Fibroblast of mammary gland (primary cell): ENCODE data around the gene STAC.

Source experiments
- DNase-seq: peaks from one replicate; pipeline ENCODE4 v3.0.0-alpha.2; 2010; ENCODE audit warnings: low read depth
- H3K4me3 ChIP-seq: 2 replicates; pipeline ENCODE4 v1.5.1; 2011; ENCODE audit warnings: low read depth, mild to moderate bottlenecking, low read length, moderate library complexity; ENCODE audit not compliant: control insufficient read depth
- TF ChIP-seq, protein P1 (sequence below): conservative IDR thresholded peaks from 2 replicates; pipeline ENCODE4 v1.5.1; 2011; ENCODE audit warnings: low read depth, low read length, inconsistent platforms; ENCODE audit not compliant: control insufficient read depth, insufficient read depth

Gene STAC, protein sequence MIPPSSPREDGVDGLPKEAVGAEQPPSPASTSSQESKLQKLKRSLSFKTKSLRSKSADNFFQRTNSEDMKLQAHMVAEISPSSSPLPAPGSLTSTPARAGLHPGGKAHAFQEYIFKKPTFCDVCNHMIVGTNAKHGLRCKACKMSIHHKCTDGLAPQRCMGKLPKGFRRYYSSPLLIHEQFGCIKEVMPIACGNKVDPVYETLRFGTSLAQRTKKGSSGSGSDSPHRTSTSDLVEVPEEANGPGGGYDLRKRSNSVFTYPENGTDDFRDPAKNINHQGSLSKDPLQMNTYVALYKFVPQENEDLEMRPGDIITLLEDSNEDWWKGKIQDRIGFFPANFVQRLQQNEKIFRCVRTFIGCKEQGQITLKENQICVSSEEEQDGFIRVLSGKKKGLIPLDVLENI

DNA sequence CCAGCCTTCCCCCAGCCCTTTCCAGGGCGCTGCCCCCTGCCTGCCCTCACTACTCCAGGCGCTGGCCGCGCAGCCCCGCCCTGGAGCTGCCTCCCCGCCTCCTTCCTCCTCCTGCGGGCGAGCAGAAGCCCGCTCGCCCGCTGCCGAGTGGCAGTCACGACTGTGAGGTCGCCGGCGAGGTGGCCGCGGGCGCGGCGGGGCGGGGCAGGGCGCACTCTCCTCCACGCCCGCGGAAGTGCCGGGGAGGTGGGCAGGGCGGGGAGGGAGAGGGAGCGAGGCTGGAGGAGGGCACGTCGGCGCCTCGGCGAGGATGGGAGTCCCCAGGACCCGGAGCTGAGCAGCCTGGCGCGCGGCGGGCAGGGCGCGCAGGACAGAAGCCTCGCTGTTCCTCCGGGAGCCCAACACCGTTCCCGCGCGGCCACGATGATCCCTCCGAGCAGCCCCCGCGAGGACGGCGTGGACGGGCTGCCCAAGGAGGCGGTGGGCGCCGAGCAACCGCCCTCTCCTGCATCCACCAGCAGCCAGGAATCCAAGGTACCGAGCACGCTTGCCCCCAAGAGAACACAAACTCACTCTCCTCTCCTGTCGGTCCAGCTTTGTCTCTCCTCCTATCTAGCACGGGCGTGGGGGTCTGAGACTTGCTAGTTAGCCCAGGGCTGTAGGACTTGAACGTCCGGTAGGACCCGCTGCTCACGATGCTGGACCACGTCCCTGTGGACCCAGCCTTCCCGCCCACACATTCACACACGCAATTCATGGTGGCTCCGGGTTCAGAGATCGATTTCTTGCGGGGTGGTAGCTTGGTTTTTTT is at the start of gene STAC:
STAC (plus strand) TSS at position 284 of the 811 bp plus-strand sequence; CDS start at position 424, 140 bp downstream.
- H3K4me3 ChIP-seq: peak within 1 kb of the TSS; percentile 53
- peak; percentile 8 for DNase-seq
- TF ChIP-seq, protein P1, sequence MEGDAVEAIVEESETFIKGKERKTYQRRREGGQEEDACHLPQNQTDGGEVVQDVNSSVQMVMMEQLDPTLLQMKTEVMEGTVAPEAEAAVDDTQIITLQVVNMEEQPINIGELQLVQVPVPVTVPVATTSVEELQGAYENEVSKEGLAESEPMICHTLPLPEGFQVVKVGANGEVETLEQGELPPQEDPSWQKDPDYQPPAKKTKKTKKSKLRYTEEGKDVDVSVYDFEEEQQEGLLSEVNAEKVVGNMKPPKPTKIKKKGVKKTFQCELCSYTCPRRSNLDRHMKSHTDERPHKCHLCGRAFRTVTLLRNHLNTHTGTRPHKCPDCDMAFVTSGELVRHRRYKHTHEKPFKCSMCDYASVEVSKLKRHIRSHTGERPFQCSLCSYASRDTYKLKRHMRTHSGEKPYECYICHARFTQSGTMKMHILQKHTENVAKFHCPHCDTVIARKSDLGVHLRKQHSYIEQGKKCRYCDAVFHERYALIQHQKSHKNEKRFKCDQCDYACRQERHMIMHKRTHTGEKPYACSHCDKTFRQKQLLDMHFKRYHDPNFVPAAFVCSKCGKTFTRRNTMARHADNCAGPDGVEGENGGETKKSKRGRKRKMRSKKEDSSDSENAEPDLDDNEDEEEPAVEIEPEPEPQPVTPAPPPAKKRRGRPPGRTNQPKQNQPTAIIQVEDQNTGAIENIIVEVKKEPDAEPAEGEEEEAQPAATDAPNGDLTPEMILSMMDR: no peak

GRCh38 chr3:36332139-36332538 is 48.2 kb upstream of the STAC start:
- no peak for DNase-seq
- no peak overlapping the region for H3K4me3 ChIP-seq
- TF ChIP-seq, protein P1: no peak

- peak; percentile 35 for DNase-seq
- TF ChIP-seq, protein P1: no peak
- H3K4me3 ChIP-seq: no peak overlapping the region
Observed at GRCh38 chr3:36362216-36362615, 18.1 kb upstream of the STAC start.

- DNase-seq: peak; percentile 70
- TF ChIP-seq, protein P1: no peak
- no peak overlapping the region for H3K4me3 ChIP-seq
Observed at GRCh38 chr3:36362973-36363372, 17.3 kb upstream of the STAC start.

DNA sequence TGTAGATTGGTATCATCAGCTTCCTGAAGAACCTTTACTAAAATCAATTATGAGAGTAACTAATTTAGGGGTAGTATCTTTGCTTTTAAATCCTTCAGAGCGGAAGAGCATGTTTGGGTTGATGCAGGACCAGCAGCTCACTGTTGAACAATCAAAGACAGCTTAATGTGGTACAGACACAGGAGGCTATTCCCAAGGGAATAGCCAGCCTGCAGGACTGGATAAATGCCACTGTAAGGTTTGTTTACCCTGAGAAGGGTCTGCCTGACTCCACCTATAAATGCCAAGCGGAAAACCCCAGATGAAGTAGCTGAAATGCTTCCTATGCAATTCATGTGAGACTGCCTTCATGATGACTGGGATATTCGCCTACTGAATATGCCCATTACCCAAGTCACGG is 16.0 kb upstream of the STAC start:
- DNase-seq: no peak
- no peak overlapping the region for H3K4me3 ChIP-seq
- TF ChIP-seq, protein P1: no peak

GRCh38 chr3:36365829-36366228 is 14.5 kb upstream of the STAC start:
- TF ChIP-seq, protein P1: no peak
- H3K4me3 ChIP-seq: no peak overlapping the region
- DNase-seq: no peak
